HG03097 (cell line): ENCODE results near the gene RSRC2.
"Not testable (repeated sequence)": the region's sequence is repeated elsewhere in the genome, so short reads cannot be mapped to it uniquely, and the experiment has no call there.

Experiments used
- ATAC-seq: cut with Tn5 transposase; IDR thresholded peaks from one replicate; pipeline ENCODE4 v1.9.1; 2021; ENCODE audit not compliant: unreplicated experiment, low FRiP score

Gene RSRC2

GRCh38 chr12:122526683-122527477, at the start of gene RSRC2, which contains the start of gene KNTC1:
Gene RSRC2, minus strand, starts transcription at chr12:122526936. Its CDS starts 83 bp downstream, at chr12:122526853.
Gene KNTC1, plus strand, starts transcription at chr12:122527249. Its CDS starts 2,815 bp downstream, at chr12:122530064.
- peak; percentile 87 for ATAC-seq

GRCh38 chr12:122571821-122572220, 45.1 kb upstream of the RSRC2 start:
- no peak for ATAC-seq

GRCh38 chr12:122570006-122570405, 43.3 kb upstream of the RSRC2 start:
- ATAC-seq = not testable (repeated sequence)

GRCh38 chr12:122569288-122569687, 42.6 kb upstream of the RSRC2 start:
- ATAC-seq = no peak

GRCh38 chr12:122566816-122567215, 40.1 kb upstream of the RSRC2 start:
- not testable (repeated sequence) for ATAC-seq

- no peak for ATAC-seq
Measured at GRCh38 chr12:122563361-122563760, 36.6 kb upstream of the RSRC2 start.

GRCh38 chr12:122560138-122560537, 33.4 kb upstream of the RSRC2 start:
- ATAC-seq = no peak

GRCh38 chr12:122558745-122559641, 32.3 kb upstream of the RSRC2 start:
- ATAC-seq = no peak

GRCh38 chr12:122547330-122547729, 20.6 kb upstream of the RSRC2 start:
- no peak for ATAC-seq

GRCh38 chr12:122545855-122546254, 19.1 kb upstream of the RSRC2 start:
- ATAC-seq = peak; percentile 54

- ATAC-seq = no peak
Measured at GRCh38 chr12:122544537-122544936, 17.8 kb upstream of the RSRC2 start.

- no peak for ATAC-seq
Measured at GRCh38 chr12:122538496-122538895, 11.8 kb upstream of the RSRC2 start.

- ATAC-seq = no peak
Measured at GRCh38 chr12:122537021-122537420, 10.3 kb upstream of the RSRC2 start.

GRCh38 chr12:122533856-122534255, 7.1 kb upstream of the RSRC2 start:
- ATAC-seq = no peak

GRCh38 chr12:122528992-122529391, 2.3 kb upstream of the RSRC2 start:
- no peak for ATAC-seq

- no peak for ATAC-seq
Measured at GRCh38 chr12:122528582-122528981, 1.8 kb upstream of the RSRC2 start.

- ATAC-seq = peak; percentile 5
Measured at GRCh38 chr12:122527478-122527944, 775 bp upstream of the RSRC2 start.

- no peak for ATAC-seq
Measured at GRCh38 chr12:122523846-122524718, 2.7 kb downstream of the RSRC2 start.

- no peak for ATAC-seq
Measured at GRCh38 chr12:122523280-122523679, 3.5 kb downstream of the RSRC2 start.

- no peak for ATAC-seq
Measured at GRCh38 chr12:122520676-122521075, 6.1 kb downstream of the RSRC2 start.
